ENCODE measurements around the gene UGT1A6.
A peak's percentile ranks its signal among the peaks of the same experiment; 100 is the strongest.

The UGT1A6 gene

DNA sequence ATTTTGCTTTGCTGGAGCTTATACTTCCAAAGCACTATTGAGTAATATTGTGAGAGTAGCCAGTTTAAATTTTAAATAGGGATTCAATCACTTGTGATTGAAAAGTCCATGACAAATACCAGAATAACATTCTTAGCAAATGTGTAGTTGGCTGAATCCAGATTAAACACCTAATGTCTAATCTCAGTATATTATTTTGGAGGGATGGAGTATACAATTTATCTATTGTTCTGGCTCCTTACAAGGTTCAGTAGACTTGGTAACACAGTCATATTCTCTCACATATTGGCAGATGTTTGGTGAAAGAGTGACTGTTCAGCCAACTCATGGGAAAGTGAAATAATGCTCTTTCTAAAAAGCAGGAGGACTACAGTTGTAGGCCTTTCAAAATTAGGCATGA is 18.8 kb upstream of the UGT1A6 start:
- no peak overlapping the region for H3K9ac ChIP-seq (ENCODE audit: low read length)

DNA sequence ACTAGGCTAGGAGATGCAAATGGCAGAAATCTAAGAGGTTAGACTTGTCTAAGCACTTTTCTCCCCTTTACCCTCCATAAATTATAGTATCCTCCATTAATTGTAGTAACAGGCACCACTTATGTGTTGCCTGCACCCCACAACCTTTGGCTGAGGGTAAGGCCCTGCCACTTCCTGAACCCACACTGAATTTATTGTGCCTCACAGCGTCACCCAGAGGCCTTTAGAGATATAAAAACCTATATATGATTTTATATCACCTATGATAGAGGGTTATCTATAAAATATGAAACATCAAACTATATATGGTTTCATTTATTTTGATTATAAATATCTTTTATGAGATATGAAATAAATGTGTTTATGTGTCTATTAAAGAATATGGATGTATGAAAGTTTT is 18.4 kb upstream of the UGT1A6 start:
- no peaks in the 10 kb centered on the region for H4K20me1 ChIP-seq (ENCODE audit: insufficient read depth, low read length)
- H3K36me3 ChIP-seq (replicated peaks; ENCODE audit: low read depth, low read length) = no peaks in the 10 kb centered on the region
- no peak overlapping the region for H3K27ac ChIP-seq (ENCODE audit: low read length)
- no peaks in the 10 kb centered on the region for H3K27me3 ChIP-seq (ENCODE audit: low read depth, low read length)
- H3K79me2 ChIP-seq (ENCODE audit: low read length) = no peaks in the 10 kb centered on the region
- H2AFZ ChIP-seq (ENCODE audit: low read depth, low read length) = no peak overlapping the region
- H3K9me3 ChIP-seq (ENCODE audit: insufficient read depth, low read length) = no peaks in the 10 kb centered on the region
- no peak for TF ChIP-seq EZH2phosphoT487 (IDR thresholded peaks at IDR 0.05; ENCODE audit: low read depth)
- TF ChIP-seq, protein P1, sequence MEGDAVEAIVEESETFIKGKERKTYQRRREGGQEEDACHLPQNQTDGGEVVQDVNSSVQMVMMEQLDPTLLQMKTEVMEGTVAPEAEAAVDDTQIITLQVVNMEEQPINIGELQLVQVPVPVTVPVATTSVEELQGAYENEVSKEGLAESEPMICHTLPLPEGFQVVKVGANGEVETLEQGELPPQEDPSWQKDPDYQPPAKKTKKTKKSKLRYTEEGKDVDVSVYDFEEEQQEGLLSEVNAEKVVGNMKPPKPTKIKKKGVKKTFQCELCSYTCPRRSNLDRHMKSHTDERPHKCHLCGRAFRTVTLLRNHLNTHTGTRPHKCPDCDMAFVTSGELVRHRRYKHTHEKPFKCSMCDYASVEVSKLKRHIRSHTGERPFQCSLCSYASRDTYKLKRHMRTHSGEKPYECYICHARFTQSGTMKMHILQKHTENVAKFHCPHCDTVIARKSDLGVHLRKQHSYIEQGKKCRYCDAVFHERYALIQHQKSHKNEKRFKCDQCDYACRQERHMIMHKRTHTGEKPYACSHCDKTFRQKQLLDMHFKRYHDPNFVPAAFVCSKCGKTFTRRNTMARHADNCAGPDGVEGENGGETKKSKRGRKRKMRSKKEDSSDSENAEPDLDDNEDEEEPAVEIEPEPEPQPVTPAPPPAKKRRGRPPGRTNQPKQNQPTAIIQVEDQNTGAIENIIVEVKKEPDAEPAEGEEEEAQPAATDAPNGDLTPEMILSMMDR (IDR thresholded peaks at IDR 0.05; ENCODE audit: low read depth, low read length) = 0 out of 2 replicates have a peak, but pooled peaks have one; percentile 12
- H3K4me2 ChIP-seq (ENCODE audit: low read length) = no peak overlapping the region
- no peaks in the 10 kb centered on the region for H3K4me1 ChIP-seq (ENCODE audit: low read length)
- no peak overlapping the region for H3K9ac ChIP-seq (ENCODE audit: low read length)
- no peak overlapping the region for H3K4me3 ChIP-seq (ENCODE audit: low read length)

More for the DNA sequence above, 18.8 kb upstream of the UGT1A6 start:
- H3K9me3 ChIP-seq (ENCODE audit: insufficient read depth, low read length) = no peaks in the 10 kb centered on the region
- no peak overlapping the region for H3K4me2 ChIP-seq (ENCODE audit: low read length)
- no peaks in the 10 kb centered on the region for H3K27me3 ChIP-seq (ENCODE audit: low read depth, low read length)
- H3K36me3 ChIP-seq (replicated peaks; ENCODE audit: low read depth, low read length) = no peaks in the 10 kb centered on the region
- H3K4me3 ChIP-seq (ENCODE audit: low read length) = no peak overlapping the region
- H3K79me2 ChIP-seq (ENCODE audit: low read length) = no peaks in the 10 kb centered on the region
- H3K27ac ChIP-seq (ENCODE audit: low read length) = no peak overlapping the region
- no peak for TF ChIP-seq EZH2phosphoT487 (IDR thresholded peaks at IDR 0.05; ENCODE audit: low read depth)
- TF ChIP-seq, protein P1 (IDR thresholded peaks at IDR 0.05; ENCODE audit: low read depth, low read length) = no peak
- H2AFZ ChIP-seq (ENCODE audit: low read depth, low read length) = no peak overlapping the region
- H3K4me1 ChIP-seq (ENCODE audit: low read length) = no peaks in the 10 kb centered on the region
- H4K20me1 ChIP-seq (ENCODE audit: insufficient read depth, low read length) = no peaks in the 10 kb centered on the region

GRCh38 chr2:233674995-233675394 is 17.7 kb upstream of the UGT1A6 start:
- no peaks in the 10 kb centered on the region for H3K4me1 ChIP-seq (ENCODE audit: low read length)
- H2AFZ ChIP-seq (ENCODE audit: low read depth, low read length) = no peak overlapping the region
- H3K4me3 ChIP-seq (ENCODE audit: low read length) = no peak overlapping the region
- H3K36me3 ChIP-seq (replicated peaks; ENCODE audit: low read depth, low read length) = no peaks in the 10 kb centered on the region
- no peaks in the 10 kb centered on the region for H3K79me2 ChIP-seq (ENCODE audit: low read length)
- H3K4me2 ChIP-seq (ENCODE audit: low read length) = no peak overlapping the region
- H4K20me1 ChIP-seq (ENCODE audit: insufficient read depth, low read length) = no peaks in the 10 kb centered on the region
- no peak overlapping the region for H3K27ac ChIP-seq (ENCODE audit: low read length)
- TF ChIP-seq EZH2phosphoT487 (IDR thresholded peaks at IDR 0.05; ENCODE audit: low read depth) = no peak
- H3K27me3 ChIP-seq (ENCODE audit: low read depth, low read length) = no peaks in the 10 kb centered on the region
- H3K9ac ChIP-seq (ENCODE audit: low read length) = no peak overlapping the region
- no peaks in the 10 kb centered on the region for H3K9me3 ChIP-seq (ENCODE audit: insufficient read depth, low read length)

DNA sequence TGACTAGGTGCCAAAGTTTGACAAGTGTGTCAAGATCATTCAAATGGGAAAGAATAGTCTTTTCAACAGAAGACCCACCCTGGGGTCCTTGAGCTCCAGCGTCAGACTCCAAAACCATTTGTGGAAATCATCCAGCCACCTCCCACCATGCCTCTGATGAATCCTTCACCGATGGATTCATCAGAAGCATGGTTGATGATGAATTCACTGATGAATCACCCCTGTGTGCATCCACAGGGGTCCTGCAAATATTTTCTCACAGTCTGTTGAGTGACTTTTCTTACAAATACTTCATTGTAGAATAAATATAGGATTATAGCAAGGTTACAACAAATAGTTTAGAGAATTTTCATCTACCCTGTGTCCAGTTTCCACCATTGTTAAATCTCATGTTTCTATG is 16.6 kb upstream of the UGT1A6 start:
- Histone ChIP-seq H3K36me3 (replicated peaks; ENCODE audit: low read depth, low read length) (no peaks in the 10 kb centered on the region), H3K27ac (ENCODE audit: low read length) (no peak overlapping the region), H3K4me3 (ENCODE audit: low read length) (no peak overlapping the region), H4K20me1 (ENCODE audit: insufficient read depth, low read length) (no peaks in the 10 kb centered on the region), H3K4me2 (ENCODE audit: low read length) (no peak overlapping the region), H3K27me3 (ENCODE audit: low read depth, low read length) (no peaks in the 10 kb centered on the region), H3K9ac (ENCODE audit: low read length) (no peak overlapping the region), H3K9me3 (ENCODE audit: insufficient read depth, low read length) (no peaks in the 10 kb centered on the region), H3K4me1 (ENCODE audit: low read length) (no peaks in the 10 kb centered on the region), H2AFZ (ENCODE audit: low read depth, low read length) (no peak overlapping the region), H3K79me2 (ENCODE audit: low read length) (no peaks in the 10 kb centered on the region)
- TF ChIP-seq EZH2phosphoT487 (IDR thresholded peaks at IDR 0.05; ENCODE audit: low read depth) = no peak
- TF ChIP-seq, protein P1 (IDR thresholded peaks at IDR 0.05; ENCODE audit: low read depth, low read length) = no peak

DNA sequence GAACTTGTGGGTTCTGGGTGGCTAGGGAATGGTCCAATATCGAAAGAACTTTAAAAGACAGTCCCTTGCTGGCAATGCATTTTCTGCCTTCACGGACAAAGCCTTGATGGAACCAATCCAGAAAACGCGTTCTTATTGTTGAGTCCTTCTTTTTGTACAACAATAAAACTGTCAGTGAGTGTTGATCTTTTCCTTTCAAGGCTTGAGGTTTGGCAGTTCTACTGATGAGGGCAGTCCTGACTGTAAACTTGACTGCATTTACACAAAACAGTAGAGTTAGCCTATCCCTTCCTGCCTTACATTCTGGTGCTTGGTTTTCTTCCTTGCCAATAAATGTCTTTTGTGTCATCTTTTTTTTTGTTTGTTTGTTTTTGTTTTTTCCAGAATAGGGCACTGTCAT is 13.5 kb upstream of the UGT1A6 start:
- no peak overlapping the region for H2AFZ ChIP-seq (ENCODE audit: low read depth, low read length)
- H3K4me3 ChIP-seq (ENCODE audit: low read length) = no peak overlapping the region
- TF ChIP-seq, protein P1 (IDR thresholded peaks at IDR 0.05; ENCODE audit: low read depth, low read length) = no peak
- TF ChIP-seq EZH2phosphoT487 (IDR thresholded peaks at IDR 0.05; ENCODE audit: low read depth) = no peak
- H3K79me2 ChIP-seq (ENCODE audit: low read length) = no peaks in the 10 kb centered on the region
- H3K9me3 ChIP-seq (ENCODE audit: insufficient read depth, low read length) = no peaks in the 10 kb centered on the region
- no peaks in the 10 kb centered on the region for H3K4me1 ChIP-seq (ENCODE audit: low read length)
- H3K4me2 ChIP-seq (ENCODE audit: low read length) = no peak overlapping the region
- H3K9ac ChIP-seq (ENCODE audit: low read length) = no peak overlapping the region
- no peaks in the 10 kb centered on the region for H3K27me3 ChIP-seq (ENCODE audit: low read depth, low read length)
- H3K36me3 ChIP-seq (replicated peaks; ENCODE audit: low read depth, low read length) = no peaks in the 10 kb centered on the region
- H4K20me1 ChIP-seq (ENCODE audit: insufficient read depth, low read length) = no peaks in the 10 kb centered on the region
- no peak overlapping the region for H3K27ac ChIP-seq (ENCODE audit: low read length)
